GM12878 (cell line): ENCODE data around the gene SRRD. TPM values are rescaled to one million over a fixed set of nuclear protein-coding genes. Genes with fewer than 3 reads are reported as not detected.

ENCODE experiments used
- ATAC-seq: fragments of 200-7000 bp; cut with Tn5 transposase; 3 replicates; pipeline ENCODE4 v1.9.1; 2020; ENCODE audit warnings: mild to moderate bottlenecking, moderate library complexity
- BruUV-seq: library from RNA; stranded (reverse); fragments of 400-500 nt; replicated peaks from 2 replicates; lab custom pipeline; 2021; lab: Mats Ljungman, UMichigan
- CTCF ChIA-PET: fragments of 300-600 bp; sonication (Branson Sonifier 250); formaldehyde crosslinking; extraction: SDS; loops from one replicate; lab custom pipeline; 2021; ENCODE audit warnings: inconsistent platforms; lab: Yijun Ruan, JAX
- POLR2A ChIA-PET: fragments of 350-600 bp; formaldehyde crosslinking; extraction: SDS; loops from one replicate; lab custom pipeline; 2021; ENCODE audit warnings: inconsistent platforms; lab: Charles Lee
- RAD21 ChIA-PET: fragments of 300-600 bp; sonication (Branson Sonifier 250); formaldehyde crosslinking; loops from one replicate; lab custom pipeline; 2023; ENCODE audit warnings: antibody characterized with exemption; ENCODE audit not compliant: unreplicated experiment; lab: Charles Lee
- SMC1A ChIA-PET: fragments of 300-600 bp; sonication (Branson Sonifier 250); formaldehyde crosslinking; loops from one replicate; lab custom pipeline; 2023; ENCODE audit not compliant: unreplicated experiment, uncharacterized antibody; lab: Charles Lee
- DNase-seq: peaks from one replicate; pipeline ENCODE4 v3.0.0-alpha.2; 2011; ENCODE audit warnings: low read depth, low spot score
- FAIRE-seq: peaks from 3 replicates; lab custom pipeline; 2011; peaks lifted over from hg19 to GRCh38; lab: Jason Lieb, UNC
- H2AFZ ChIP-seq: 2 replicates; pipeline ENCODE4 v1.6.0; 2011; ENCODE audit warnings: low read depth, low read length, control low read depth; ENCODE audit not compliant: control insufficient read depth
- H3K27ac ChIP-seq: 2 replicates; pipeline ENCODE4 v1.5.1; 2011; ENCODE audit warnings: control low read depth; ENCODE audit not compliant: control insufficient read depth, insufficient read depth
- H3K27me3 ChIP-seq, 2 experiments: replicated peaks in 1 of 2; 2 replicates each; pipeline versions ENCODE4 v1.6.0 to v1.6.1; 2011; ENCODE audit warnings: low read length in 1 of 2; ENCODE audit not compliant: control insufficient read depth in 2 of 2, insufficient read depth in 2 of 2
- H3K36me3 ChIP-seq, 2 experiments: 2 replicates each; pipeline ENCODE4 v1.5.1; 2011; ENCODE audit warnings: low read length in 1 of 2; ENCODE audit not compliant: control insufficient read depth in 2 of 2, insufficient read depth in 2 of 2
- H3K4me1 ChIP-seq: 2 replicates; pipeline ENCODE4 v1.6.1; 2011; ENCODE audit warnings: mild to moderate bottlenecking, low read length, moderate library complexity, mixed read lengths; ENCODE audit not compliant: control insufficient read depth, insufficient read depth
- H3K4me2 ChIP-seq: 2 replicates; pipeline ENCODE4 v1.6.0; 2011; ENCODE audit warnings: control low read depth; ENCODE audit not compliant: control insufficient read depth, insufficient read depth
- H3K4me3 ChIP-seq: fragments of 200-600 bp; sonication (generic); 2 replicates; pipeline ENCODE4 v1.5.1; 2016
- H3K79me2 ChIP-seq: 2 replicates; pipeline ENCODE4 v1.6.0; 2011; ENCODE audit warnings: low read length; ENCODE audit not compliant: control insufficient read depth, insufficient read depth
- H3K9ac ChIP-seq: 2 replicates; pipeline ENCODE4 v1.8.0; 2011; ENCODE audit warnings: low read length, control low read depth, mixed read lengths; ENCODE audit not compliant: control insufficient read depth, insufficient read depth
- H3K9me3 ChIP-seq: replicated peaks from 3 replicates; pipeline ENCODE4 v1.5.1; 2011; ENCODE audit warnings: mild to moderate bottlenecking, low read length; ENCODE audit not compliant: control insufficient read depth, insufficient read depth
- H4K20me1 ChIP-seq: 2 replicates; pipeline ENCODE4 v1.6.0; 2011; ENCODE audit not compliant: control insufficient read depth, insufficient read depth
- JUNB ChIP-seq: IDR thresholded peaks from 2 replicates; pipeline ENCODE4 v1.6.1; 2016; ENCODE audit warnings: antibody characterized with exemption, mild to moderate bottlenecking
- MTA2 ChIP-seq: fragments of 450-650 bp; IDR thresholded peaks from 2 replicates; pipeline ENCODE4 v1.6.1; 2016; ENCODE audit warnings: low read depth, mild to moderate bottlenecking, moderate library complexity
- NFYA ChIP-seq: IDR thresholded peaks from 2 replicates; pipeline ENCODE4 v1.6.1; 2011; ENCODE audit warnings: low read depth, mild to moderate bottlenecking, low read length, improper control_type of control experiment, borderline replicate concordance
- WGBS: methylation state at CpG from one replicate; pipeline ENCODE4 v1.1.6; 2016; ENCODE audit warnings: low lambda C conversion rate; ENCODE audit not compliant: insufficient replicate concordance, insufficient coverage; ENCODE audit errors: missing lambda C conversion rate; 5-methylcytosine and 5-hydroxymethylcytosine counted together
- in situ Hi-C: fragments of 300-500 bp; cut with MboI; formaldehyde crosslinking; loops from 9 replicates; pipeline ENCODE4 v1.14.3; 2018; ENCODE audit warnings: mixed read lengths
- intact Hi-C: fragments of 100-400 bp; cut with micrococcal nuclease; formaldehyde crosslinking; loops from one replicate; pipeline ENCODE4 v1.14.2; 2022; ENCODE audit not compliant: unreplicated experiment
- polyA plus RNA-seq, 11 experiments: library from polyadenylated mRNA; depleted of rRNA in 4 of 11; unstranded in 6 of 11; stranded (reverse) in 5 of 11; fragments of >200 nt; fragmentation: Nextera tagmentation in 4 of 11; fragmentation: Illumina TruSeq in 1 of 11; extraction: Ambion mirVana in 4 of 11; extraction: Trizol in 1 of 11; gene quantifications; 1 replicate in 1 of 11; 2 replicates in 10 of 11; pipeline versions ENCODE4 v1.2.1 to v1.2.3, GENCODE V29; 2011 to 2016; ENCODE audit warnings: inconsistent platforms in 2 of 11, missing spikeins in 2 of 11, low read depth in 1 of 11
- total RNA-seq, 4 experiments: library from RNA; depleted of rRNA in 3 of 4; stranded (reverse); fragments of >200 nt in 3 of 4; fragmentation: Illumina TruSeq in 1 of 4; extraction: Trizol in 1 of 4; gene quantifications; 2 replicates each; pipeline versions ENCODE4 v1.2.1 to v1.2.3, GENCODE V29; 2013 to 2021
- TF ChIP-seq, protein P1 (sequence below): IDR thresholded peaks from 2 replicates; pipeline ENCODE4 v1.6.1; 2012; ENCODE audit warnings: low read depth, low read length, improper control_type of control experiment
- TF ChIP-seq, protein P2 (sequence below): fragments of 450-650 bp; formaldehyde crosslinking; IDR thresholded peaks from 2 replicates; pipeline ENCODE4 v1.4.0; 2022; ENCODE audit warnings: mild to moderate bottlenecking, moderate library complexity

Gene SRRD
- total and polyA plus RNA-seq, 10 of the 15 experiments (the other 5 are each of a cell fraction or from before 2014, with no cell fraction given) = 4.1 to 50.6 (median 27.5) TPM

DNA sequence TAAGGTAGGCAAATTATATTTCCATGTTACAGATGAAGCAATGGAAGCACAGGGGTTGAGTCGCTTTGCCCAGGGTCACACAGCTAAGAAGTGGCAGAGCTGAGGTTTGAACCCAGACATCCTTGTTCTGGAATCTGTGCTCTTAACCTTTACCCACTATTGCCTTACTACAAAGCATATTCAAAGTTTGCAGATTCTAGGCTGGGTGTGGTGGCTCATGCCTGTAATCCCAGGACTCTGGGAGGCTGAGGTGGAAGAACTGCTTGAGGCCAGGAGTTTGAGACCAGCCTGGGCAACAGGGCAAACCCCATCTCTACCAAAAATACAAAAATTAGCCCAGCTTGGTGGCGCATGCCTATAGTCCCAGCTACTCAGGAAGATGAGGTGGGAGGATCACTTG, 56.4 kb downstream of the SRRD start:
- H3K36me3 ChIP-seq = peaks cover 2 to 11% of the 10 kb centered on the region in 2 experiments; a peak in 3 of 4 replicates
- DNase-seq = no peak
- no peak for ATAC-seq
- peaks cover 8% of the 10 kb centered on the region for H3K4me1 ChIP-seq
- TF ChIP-seq MTA2 (no peak), NFYA (no peak), JUNB (no peak)
- TF ChIP-seq, protein P1, sequence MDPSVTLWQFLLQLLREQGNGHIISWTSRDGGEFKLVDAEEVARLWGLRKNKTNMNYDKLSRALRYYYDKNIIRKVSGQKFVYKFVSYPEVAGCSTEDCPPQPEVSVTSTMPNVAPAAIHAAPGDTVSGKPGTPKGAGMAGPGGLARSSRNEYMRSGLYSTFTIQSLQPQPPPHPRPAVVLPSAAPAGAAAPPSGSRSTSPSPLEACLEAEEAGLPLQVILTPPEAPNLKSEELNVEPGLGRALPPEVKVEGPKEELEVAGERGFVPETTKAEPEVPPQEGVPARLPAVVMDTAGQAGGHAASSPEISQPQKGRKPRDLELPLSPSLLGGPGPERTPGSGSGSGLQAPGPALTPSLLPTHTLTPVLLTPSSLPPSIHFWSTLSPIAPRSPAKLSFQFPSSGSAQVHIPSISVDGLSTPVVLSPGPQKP = no peak
- TF ChIP-seq, protein P2, sequence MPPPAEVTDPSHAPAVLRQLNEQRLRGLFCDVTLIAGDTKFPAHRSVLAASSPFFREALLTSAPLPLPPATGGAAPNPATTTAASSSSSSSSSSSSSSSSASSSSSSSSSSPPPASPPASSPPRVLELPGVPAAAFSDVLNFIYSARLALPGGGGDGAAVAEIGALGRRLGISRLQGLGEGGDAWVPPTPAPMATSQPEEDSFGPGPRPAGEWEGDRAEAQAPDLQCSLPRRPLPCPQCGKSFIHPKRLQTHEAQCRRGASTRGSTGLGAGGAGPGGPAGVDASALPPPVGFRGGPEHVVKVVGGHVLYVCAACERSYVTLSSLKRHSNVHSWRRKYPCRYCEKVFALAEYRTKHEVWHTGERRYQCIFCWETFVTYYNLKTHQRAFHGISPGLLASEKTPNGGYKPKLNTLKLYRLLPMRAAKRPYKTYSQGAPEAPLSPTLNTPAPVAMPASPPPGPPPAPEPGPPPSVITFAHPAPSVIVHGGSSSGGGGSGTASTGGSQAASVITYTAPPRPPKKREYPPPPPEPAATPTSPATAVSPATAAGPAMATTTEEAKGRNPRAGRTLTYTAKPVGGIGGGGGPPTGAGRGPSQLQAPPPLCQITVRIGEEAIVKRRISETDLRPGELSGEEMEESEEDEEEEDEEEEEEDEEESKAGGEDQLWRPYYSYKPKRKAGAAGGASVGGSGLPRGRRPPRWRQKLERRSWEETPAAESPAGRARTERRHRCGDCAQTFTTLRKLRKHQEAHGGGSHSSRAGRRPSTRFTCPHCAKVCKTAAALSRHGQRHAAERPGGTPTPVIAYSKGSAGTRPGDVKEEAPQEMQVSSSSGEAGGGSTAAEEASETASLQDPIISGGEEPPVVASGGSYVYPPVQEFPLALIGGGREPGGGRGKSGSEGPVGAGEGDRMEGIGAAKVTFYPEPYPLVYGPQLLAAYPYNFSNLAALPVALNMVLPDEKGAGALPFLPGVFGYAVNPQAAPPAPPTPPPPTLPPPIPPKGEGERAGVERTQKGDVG = no peak
- H3K9ac ChIP-seq = no peak overlapping the region
- H3K27ac ChIP-seq = no peak overlapping the region
- no peak overlapping the region for H3K4me3 ChIP-seq
- no TSS peak for BruUV-seq
- CTCF ChIA-PET = no interaction called here
- WGBS = 98% methylated on average over 2 of the region's 2 CpGs
- H3K79me2 ChIP-seq = no peaks in the 10 kb centered on the region
- no peaks in the 10 kb centered on the region for H4K20me1 ChIP-seq
- RAD21 ChIA-PET = no interaction called here
- POLR2A ChIA-PET = no interaction called here
- H3K27me3 ChIP-seq = no peaks in the 10 kb centered on the region
- in situ Hi-C loops = no loop called here
- intact Hi-C loops = no loop called here
- H3K4me2 ChIP-seq = no peak overlapping the region
- H2AFZ ChIP-seq = no peak overlapping the region
- SMC1A ChIA-PET = no interaction called here
- no peaks in the 10 kb centered on the region for H3K9me3 ChIP-seq
- no peak for FAIRE-seq
